Activated CD8-positive, alpha-beta memory T cell treated with anti-CD3 and anti-CD28 coated beads, Interleukin-2, amount 50 U/mL, for 1 hour (primary cell): ENCODE data around the gene TASP1.
"Not testable (repeated sequence)": the region's sequence is repeated elsewhere in the genome, so short reads cannot be mapped to it uniquely, and the experiment has no call there.

Source experiments
- DNase-seq: peaks from one replicate; pipeline ENCODE4 v3.0.0-alpha.2; 2020; ENCODE audit errors: extremely low read depth

Gene TASP1

GRCh38 chr20:13638496-13639149 lies at the start of gene TASP1:
TSS of gene TASP1 (minus strand) at chr20:13638932. CDS start at chr20:13630078, 8,854 bp downstream.
- peak; percentile 93 for DNase-seq

GRCh38 chr20:13687815-13688214 lies 49.1 kb upstream of the TASP1 start:
- no peak for DNase-seq

- no peak for DNase-seq
Observed at GRCh38 chr20:13685623-13686022, 46.9 kb upstream of the TASP1 start.

- no peak for DNase-seq
Observed at GRCh38 chr20:13684566-13685222, 46.0 kb upstream of the TASP1 start.

- no peak for DNase-seq
Observed at GRCh38 chr20:13683833-13684232, 45.1 kb upstream of the TASP1 start.

GRCh38 chr20:13681248-13682125 lies 42.8 kb upstream of the TASP1 start:
- no peak for DNase-seq

- DNase-seq, result no peak
Observed at GRCh38 chr20:13678944-13679343, 40.2 kb upstream of the TASP1 start.

- no peak for DNase-seq
Observed at GRCh38 chr20:13677241-13677640, 38.5 kb upstream of the TASP1 start.

- no peak for DNase-seq
Observed at GRCh38 chr20:13676682-13677081, 38.0 kb upstream of the TASP1 start.

GRCh38 chr20:13672690-13673089 lies 34.0 kb upstream of the TASP1 start:
- DNase-seq, result no peak

- DNase-seq, result no peak
Observed at GRCh38 chr20:13671916-13672378, 33.2 kb upstream of the TASP1 start.

- no peak for DNase-seq
Observed at GRCh38 chr20:13671512-13671911, 32.8 kb upstream of the TASP1 start.

- DNase-seq, result no peak
Observed at GRCh38 chr20:13670160-13670559, 31.4 kb upstream of the TASP1 start.

- no peak for DNase-seq
Observed at GRCh38 chr20:13665709-13666395, 27.1 kb upstream of the TASP1 start.

- no peak for DNase-seq
Observed at GRCh38 chr20:13661070-13661685, 22.4 kb upstream of the TASP1 start.

GRCh38 chr20:13659288-13659687 lies 20.6 kb upstream of the TASP1 start:
- DNase-seq, result no peak

- DNase-seq, result not testable (repeated sequence)
Observed at GRCh38 chr20:13658060-13658459, 19.3 kb upstream of the TASP1 start.

- no peak for DNase-seq
Observed at GRCh38 chr20:13656721-13657368, 18.1 kb upstream of the TASP1 start.

GRCh38 chr20:13654463-13655023 lies 15.8 kb upstream of the TASP1 start:
- DNase-seq, result no peak

- DNase-seq, result no peak
Observed at GRCh38 chr20:13650474-13650873, 11.7 kb upstream of the TASP1 start.
